Ovary (tissue), 9 donors: Measurements from ENCODE around the gene KCNC2. TPM values are rescaled to one million over a fixed set of nuclear protein-coding genes. Genes with fewer than 3 reads are reported as not detected.

Experiments used
- DNase-seq, 5 donors: peaks; one replicate each; pipeline ENCODE4 v3.0.0-alpha.2; 2019 to 2020
- H3K27ac ChIP-seq, 2 donors: fragments of 200-600 bp; one replicate each; pipeline versions ENCODE4 v1.5.1 to v1.8.0; 2019 to 2022
- H3K27me3 ChIP-seq: fragments of 200-600 bp; one replicate; pipeline ENCODE4 v1.8.0; 2022
- H3K36me3 ChIP-seq: fragments of 200-600 bp; sonication (generic); one replicate; pipeline ENCODE4 v1.5.1; 2019
- H3K4me1 ChIP-seq: one replicate; pipeline ENCODE4 v1.8.1; 2013; ENCODE audit warnings: mild to moderate bottlenecking, moderate library complexity; ENCODE audit not compliant: insufficient read depth
- H3K4me3 ChIP-seq: fragments of 200-600 bp; sonication (generic); one replicate; pipeline ENCODE4 v1.5.1; 2017
- H3K9me3 ChIP-seq, 2 donors: fragments of 200-600 bp in 1 of 2; sonication (generic) in 1 of 2; one replicate each; pipeline versions ENCODE4 v1.5.1 to v1.8.1; 2013 to 2019; ENCODE audit warnings: mild to moderate bottlenecking in 1 of 2, moderate library complexity in 1 of 2
- EP300 ChIP-seq: sonication (generic); formaldehyde crosslinking; IDR thresholded peaks from one replicate; pipeline ENCODE4 v1.6.1; 2017; ENCODE audit warnings: antibody characterized with exemption
- POLR2A ChIP-seq: fragments of 450-650 bp; IDR thresholded peaks from one replicate; pipeline ENCODE4 v1.6.1; 2017; ENCODE audit warnings: antibody characterized with exemption, mild to moderate bottlenecking, moderate library complexity
- WGBS, 3 donors: extraction: QIAGEN DNeasy Blood & Tissue Kit in 1 of 3; methylation state at CpG; one replicate each; pipeline versions ENCODE4 v1.1.5 to v1.1.7; 2013 to 2017; 5-methylcytosine and 5-hydroxymethylcytosine counted together
- intact Hi-C, 4 donors: fragments of 100-400 bp; cut with DNase I; formaldehyde crosslinking; loops; one replicate each; pipeline versions ENCODE4 v1.11.0 to v1.15.1; 2022 to 2023
- polyA plus RNA-seq, 2 donors: library from polyadenylated mRNA; stranded (reverse); fragments of 200-250 nt in 1 of 2; fragments of 350-450 nt in 1 of 2; fragmentation: Illumina TruSeq in 1 of 2; extraction: RNeasy Lipid Tissue Mini Kit (QIAGEN cat#74804) in 1 of 2; gene quantifications; one replicate each; pipeline ENCODE4 v1.2.3, GENCODE V29; 2013 to 2014
- total RNA-seq, 7 donors: library from RNA; depleted of rRNA in 2 of 7; stranded (reverse); fragments of >200 nt in 2 of 7; fragmentation: NEBNext Ultra II Directional in 3 of 7; extraction: Animal tissue kit (Norgen Biotek cat#: 25700) in 3 of 7; gene quantifications; one replicate each; pipeline versions ENCODE4 v1.1.0 to v1.2.4, GENCODE V29; 2016 to 2023
- TF ChIP-seq, protein P1 (sequence below), 3 donors: fragments of 450-650 bp in 2 of 3; fragments of 200-600 bp in 1 of 3; IDR thresholded peaks; one replicate each; pipeline versions ENCODE4 v1.5.1 to v1.8.0; 2016 to 2022; ENCODE audit warnings: antibody characterized with exemption in 3 of 3, mild to moderate bottlenecking in 1 of 3
- donor health status: DM: no; HTN: no; CAD: no; lungs with moderate emphysema.
- donor health status: DM: no; HTN: no; CAD: no.
- donor health status: Bipolar disorder and iron deficiency.
- donor health status: DM: yes; HTN: yes; CAD: no.
- donor health status: DM: no; HTN: no; CAD: no.
- donor health status: DM: yes; HTN: yes; CAD: no.

The KCNC2 gene
- total and polyA plus RNA-seq, 9 donors = not detected

DNA sequence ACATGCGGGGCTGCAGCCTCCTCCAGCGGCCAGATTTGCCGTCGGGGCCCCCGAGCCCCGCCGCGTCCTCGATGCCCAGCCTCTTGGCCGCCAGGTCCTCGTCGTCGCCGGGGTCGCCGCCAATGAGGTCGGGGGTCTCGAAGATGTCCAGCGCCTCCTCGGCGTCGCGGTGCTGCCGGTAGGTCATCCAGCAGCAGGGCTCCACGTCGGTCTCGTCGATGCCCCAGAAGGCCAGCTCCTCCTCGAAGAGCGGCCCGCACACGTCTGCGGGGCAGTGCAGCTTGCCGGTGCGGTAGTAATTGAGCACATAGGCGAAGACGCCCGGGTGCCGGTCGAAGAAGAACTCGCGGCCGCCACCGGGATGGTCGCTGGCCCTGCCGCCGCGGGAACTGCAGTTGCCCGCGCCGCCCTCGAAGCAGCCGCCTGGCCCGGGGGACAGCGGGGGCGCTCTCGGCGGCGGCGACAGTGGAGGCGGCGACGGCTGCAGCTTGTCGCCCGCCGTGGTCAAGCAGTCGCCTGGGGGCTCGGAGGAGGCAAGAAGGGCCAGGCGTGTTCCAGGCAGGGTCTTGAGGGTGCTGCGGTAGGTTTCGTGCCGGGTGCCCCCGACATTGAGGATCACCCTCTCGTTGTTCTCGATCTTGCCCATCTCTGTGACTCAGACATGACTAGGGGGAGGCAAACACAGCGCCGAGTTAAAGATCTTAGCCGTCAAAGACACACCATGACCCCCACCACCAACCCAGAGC is 2.1 kb downstream of the KCNC2 start:
- H3K4me1 ChIP-seq = no peaks in the 10 kb centered on the region
- TF ChIP-seq, protein P1, sequence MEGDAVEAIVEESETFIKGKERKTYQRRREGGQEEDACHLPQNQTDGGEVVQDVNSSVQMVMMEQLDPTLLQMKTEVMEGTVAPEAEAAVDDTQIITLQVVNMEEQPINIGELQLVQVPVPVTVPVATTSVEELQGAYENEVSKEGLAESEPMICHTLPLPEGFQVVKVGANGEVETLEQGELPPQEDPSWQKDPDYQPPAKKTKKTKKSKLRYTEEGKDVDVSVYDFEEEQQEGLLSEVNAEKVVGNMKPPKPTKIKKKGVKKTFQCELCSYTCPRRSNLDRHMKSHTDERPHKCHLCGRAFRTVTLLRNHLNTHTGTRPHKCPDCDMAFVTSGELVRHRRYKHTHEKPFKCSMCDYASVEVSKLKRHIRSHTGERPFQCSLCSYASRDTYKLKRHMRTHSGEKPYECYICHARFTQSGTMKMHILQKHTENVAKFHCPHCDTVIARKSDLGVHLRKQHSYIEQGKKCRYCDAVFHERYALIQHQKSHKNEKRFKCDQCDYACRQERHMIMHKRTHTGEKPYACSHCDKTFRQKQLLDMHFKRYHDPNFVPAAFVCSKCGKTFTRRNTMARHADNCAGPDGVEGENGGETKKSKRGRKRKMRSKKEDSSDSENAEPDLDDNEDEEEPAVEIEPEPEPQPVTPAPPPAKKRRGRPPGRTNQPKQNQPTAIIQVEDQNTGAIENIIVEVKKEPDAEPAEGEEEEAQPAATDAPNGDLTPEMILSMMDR (IDR thresholded peaks at IDR 0.05) = no peak
- TF ChIP-seq EP300 (no peak), POLR2A (no peak)
- no peak overlapping the region for H3K4me3 ChIP-seq
- no peaks in the 10 kb centered on the region for H3K27me3 ChIP-seq
- H3K27ac ChIP-seq = no peak overlapping the region
- WGBS, 3 donors = 4 to 12% (median 8%) methylated on average over 32 to 78 of the region's 78 CpGs
- intact Hi-C loops = no loop called here
- DNase-seq = no peak
- no peaks in the 10 kb centered on the region for H3K36me3 ChIP-seq
- H3K9me3 ChIP-seq = no peaks in the 10 kb centered on the region

- Histone ChIP-seq H3K36me3 (no peaks in the 10 kb centered on the region), H3K4me1 (no peaks in the 10 kb centered on the region), H3K27me3 (no peaks in the 10 kb centered on the region), H3K9me3 (no peaks in the 10 kb centered on the region), H3K4me3 (no peak overlapping the region), H3K27ac (no peak overlapping the region)
- WGBS, 3 donors = 70 to 89% (median 70%) methylated on average over 1 of the region's 1 CpG
- DNase-seq = no peak
- TF ChIP-seq EP300 (no peak), POLR2A (no peak)
- TF ChIP-seq, protein P1 (IDR thresholded peaks at IDR 0.05) = no peak
- intact Hi-C loops = no loop called here
Measured at GRCh38 chr12:75205558-75205957, 4.1 kb downstream of the KCNC2 start.

DNA sequence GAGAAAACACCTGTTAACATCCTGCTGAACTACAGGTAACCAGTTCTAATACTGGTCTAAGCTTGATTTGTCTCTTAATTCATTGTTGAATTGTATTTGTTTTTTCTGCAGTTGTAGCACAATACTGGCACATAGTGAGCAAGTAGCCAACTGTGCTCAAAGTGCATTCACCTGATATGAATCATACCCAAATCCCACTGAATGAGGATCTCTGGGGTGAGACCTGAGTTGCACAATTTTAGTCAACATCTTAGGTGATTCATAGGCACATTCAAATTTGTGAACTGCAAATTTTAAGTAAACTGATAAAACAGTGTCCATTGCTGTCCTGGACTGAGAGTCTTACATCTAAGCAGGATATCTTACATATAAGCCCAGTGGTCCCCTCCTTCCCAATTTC is 12.8 kb downstream of the KCNC2 start:
- no peak for TF ChIP-seq POLR2A
- TF ChIP-seq, protein P1 (IDR thresholded peaks at IDR 0.05) = no peak
- TF ChIP-seq EP300 = no peak
- Histone ChIP-seq H3K27me3 (no peaks in the 10 kb centered on the region), H3K4me3 (no peak overlapping the region), H3K27ac (no peak overlapping the region), H3K36me3 (no peaks in the 10 kb centered on the region), H3K4me1 (no peaks in the 10 kb centered on the region), H3K9me3 (no peaks in the 10 kb centered on the region)
- DNase-seq = no peak
- intact Hi-C loops = no loop called here

- H3K9me3 ChIP-seq = no peaks in the 10 kb centered on the region
- no peak overlapping the region for H3K4me3 ChIP-seq
- no peaks in the 10 kb centered on the region for H3K36me3 ChIP-seq
- no peaks in the 10 kb centered on the region for H3K4me1 ChIP-seq
- no peaks in the 10 kb centered on the region for H3K27me3 ChIP-seq
- intact Hi-C loops = no loop called here
- TF ChIP-seq, protein P1 (IDR thresholded peaks at IDR 0.05) = no peak
- TF ChIP-seq POLR2A = no peak
- no peak for TF ChIP-seq EP300
- DNase-seq = no peak
- H3K27ac ChIP-seq = no peak overlapping the region
- 65 to 77% (median 71%) methylated on average over 3 of the region's 3 CpGs for WGBS, 3 donors
Measured at GRCh38 chr12:75196408-75196807, 13.2 kb downstream of the KCNC2 start.
